ENCODE results near the gene VARS2.

Gene VARS2

GRCh38 chr6:30883685-30884520 is 30.1 kb upstream of the VARS2 start, which contains the start of gene DDR1:
TSS of gene DDR1 (plus strand) at chr6:30884519. CDS start at chr6:30888730, 4,211 bp downstream.
- DNase-seq = no peak
- in situ Hi-C loops (cut with MboI; ENCODE audit: low pct_unique_long_range_greater_than_20kb, low sequenced_read_pairs) = no loop called here

- in situ Hi-C loops (cut with MboI; ENCODE audit: low pct_unique_long_range_greater_than_20kb, low sequenced_read_pairs) = no loop called here
- no peak for DNase-seq
Observed at GRCh38 chr6:30884521-30885480, 29.2 kb upstream of the VARS2 start.

DNA sequence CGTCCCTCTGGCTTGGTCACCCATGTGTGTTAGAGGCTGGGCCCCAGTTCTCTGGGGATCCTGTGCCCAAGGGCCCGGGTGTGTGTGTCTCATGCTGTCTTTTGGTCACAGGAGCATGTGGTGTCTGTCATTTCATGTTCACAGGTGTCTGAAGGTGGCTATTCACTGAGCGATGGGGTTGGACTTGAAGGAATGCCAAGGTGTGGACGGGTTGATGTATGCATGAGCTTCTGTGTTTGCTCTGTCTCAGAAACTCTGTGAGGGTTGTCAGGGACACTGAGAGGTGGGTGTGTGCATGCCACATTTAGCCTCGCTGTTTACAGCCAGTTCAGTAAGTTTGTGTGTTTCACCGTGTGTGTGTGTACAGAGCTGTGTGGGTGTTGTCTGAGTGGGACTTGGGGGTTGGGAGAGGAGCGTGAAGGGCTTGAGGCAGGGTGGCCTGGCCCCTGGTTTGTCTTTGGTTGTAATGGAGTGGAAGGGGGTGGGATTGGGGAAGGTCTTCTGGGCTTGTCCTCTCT is 28.5 kb upstream of the VARS2 start:
- in situ Hi-C loops (cut with MboI; ENCODE audit: low pct_unique_long_range_greater_than_20kb, low sequenced_read_pairs) = no loop called here
- DNase-seq = no peak

- in situ Hi-C loops (cut with MboI; ENCODE audit: low pct_unique_long_range_greater_than_20kb, low sequenced_read_pairs) = no loop called here
- no peak for DNase-seq
Observed at GRCh38 chr6:30885999-30886896, 27.8 kb upstream of the VARS2 start.

- no peak for DNase-seq
- in situ Hi-C loops (cut with MboI; ENCODE audit: low pct_unique_long_range_greater_than_20kb, low sequenced_read_pairs) = no loop called here
Observed at GRCh38 chr6:30886897-30887255, 27.2 kb upstream of the VARS2 start.

DNA sequence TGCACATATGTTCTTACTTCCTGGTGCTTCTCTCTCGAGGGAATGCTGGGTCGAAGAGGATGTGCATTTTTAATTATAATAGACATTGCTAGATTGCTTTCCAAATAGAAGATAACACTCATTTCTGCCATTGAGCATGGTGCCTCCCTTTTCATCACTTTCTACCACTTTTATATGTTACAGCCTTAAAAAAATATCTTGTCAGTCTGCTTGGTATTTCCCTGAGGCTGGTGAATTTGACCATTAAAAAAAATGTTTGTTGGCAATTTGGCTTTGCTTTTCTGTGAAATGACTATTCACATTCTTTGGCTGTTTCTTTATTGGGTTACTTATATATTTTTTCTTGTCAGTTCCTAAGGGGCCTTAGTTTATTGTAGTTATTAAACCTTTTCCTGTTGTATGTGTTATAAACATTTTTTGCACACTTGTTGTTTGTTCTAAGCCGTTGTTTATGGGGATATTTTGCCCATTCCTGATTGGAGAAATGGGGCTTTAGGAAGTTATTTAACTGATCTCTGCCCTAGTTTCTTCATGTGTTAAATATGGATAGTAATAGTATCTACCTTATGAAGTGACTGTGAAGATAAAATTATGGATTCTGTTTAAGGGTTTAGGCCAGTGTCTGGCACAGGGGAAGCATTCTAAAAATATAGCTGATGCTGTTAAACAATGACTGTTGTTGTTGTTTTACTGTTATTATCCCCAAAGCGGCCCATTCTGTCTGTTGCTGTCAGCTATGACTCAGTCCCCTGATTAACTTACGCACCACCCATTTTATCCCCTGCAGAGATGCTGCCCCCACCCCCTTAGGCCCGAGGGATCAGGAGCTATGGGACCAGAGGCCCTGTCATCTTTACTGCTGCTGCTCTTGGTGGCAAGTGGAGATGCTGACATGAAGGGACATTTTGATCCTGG is 25.9 kb upstream of the VARS2 start:
- DNase-seq = no peak
- in situ Hi-C loops (cut with MboI; ENCODE audit: low pct_unique_long_range_greater_than_20kb, low sequenced_read_pairs) = no loop called here

DNA sequence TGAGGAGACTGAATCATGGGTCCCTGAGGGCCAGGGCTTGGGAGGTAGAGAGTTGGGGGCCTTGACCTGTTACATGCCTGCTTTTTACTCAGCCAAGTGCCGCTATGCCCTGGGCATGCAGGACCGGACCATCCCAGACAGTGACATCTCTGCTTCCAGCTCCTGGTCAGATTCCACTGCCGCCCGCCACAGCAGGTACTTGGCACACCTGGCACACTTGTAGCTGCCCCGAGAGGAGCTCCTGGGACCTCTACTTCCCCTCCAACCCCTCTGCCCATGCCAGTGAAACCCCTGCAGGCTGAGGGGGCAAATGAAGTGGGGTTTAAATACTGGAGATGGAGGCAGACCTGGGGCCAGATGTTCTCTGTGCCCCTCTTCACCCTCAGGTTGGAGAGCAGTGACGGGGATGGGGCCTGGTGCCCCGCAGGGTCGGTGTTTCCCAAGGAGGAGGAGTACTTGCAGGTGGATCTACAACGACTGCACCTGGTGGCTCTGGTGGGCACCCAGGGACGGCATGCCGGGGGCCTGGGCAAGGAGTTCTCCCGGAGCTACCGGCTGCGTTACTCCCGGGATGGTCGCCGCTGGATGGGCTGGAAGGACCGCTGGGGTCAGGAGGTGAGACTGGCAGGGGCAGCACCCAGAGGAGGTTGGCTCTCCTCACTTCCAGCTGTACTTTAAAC is 25.1 kb upstream of the VARS2 start:
- no peak for DNase-seq
- in situ Hi-C loops (cut with MboI; ENCODE audit: low pct_unique_long_range_greater_than_20kb, low sequenced_read_pairs) = no loop called here

DNA sequence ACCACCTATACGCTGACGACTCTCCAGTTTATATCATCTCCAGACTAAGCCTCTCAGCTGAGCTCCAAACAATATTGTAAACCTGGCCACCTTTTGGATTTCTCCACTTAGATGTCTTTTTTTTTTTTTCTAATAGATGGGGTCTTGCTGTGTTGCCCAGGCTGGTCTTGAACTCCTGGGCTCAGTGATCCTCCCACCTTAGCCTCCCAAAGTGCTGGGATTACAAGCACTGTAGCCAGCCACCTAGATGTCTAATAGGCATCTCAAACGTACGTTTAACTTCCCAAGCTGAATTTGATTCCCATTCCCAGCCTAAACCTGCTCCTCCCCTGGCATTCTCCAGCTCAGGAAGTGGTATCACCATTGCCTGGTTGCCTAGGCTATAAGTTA is 24.5 kb upstream of the VARS2 start:
- in situ Hi-C loops (cut with MboI; ENCODE audit: low pct_unique_long_range_greater_than_20kb, low sequenced_read_pairs) = no loop called here

GRCh38 chr6:30889921-30890645 is 24.0 kb upstream of the VARS2 start:
- in situ Hi-C loops (cut with MboI; ENCODE audit: low pct_unique_long_range_greater_than_20kb, low sequenced_read_pairs) = no loop called here
- no peak for DNase-seq

More for the DNA sequence above, 24.5 kb upstream of the VARS2 start:
- DNase-seq = no peak

DNA sequence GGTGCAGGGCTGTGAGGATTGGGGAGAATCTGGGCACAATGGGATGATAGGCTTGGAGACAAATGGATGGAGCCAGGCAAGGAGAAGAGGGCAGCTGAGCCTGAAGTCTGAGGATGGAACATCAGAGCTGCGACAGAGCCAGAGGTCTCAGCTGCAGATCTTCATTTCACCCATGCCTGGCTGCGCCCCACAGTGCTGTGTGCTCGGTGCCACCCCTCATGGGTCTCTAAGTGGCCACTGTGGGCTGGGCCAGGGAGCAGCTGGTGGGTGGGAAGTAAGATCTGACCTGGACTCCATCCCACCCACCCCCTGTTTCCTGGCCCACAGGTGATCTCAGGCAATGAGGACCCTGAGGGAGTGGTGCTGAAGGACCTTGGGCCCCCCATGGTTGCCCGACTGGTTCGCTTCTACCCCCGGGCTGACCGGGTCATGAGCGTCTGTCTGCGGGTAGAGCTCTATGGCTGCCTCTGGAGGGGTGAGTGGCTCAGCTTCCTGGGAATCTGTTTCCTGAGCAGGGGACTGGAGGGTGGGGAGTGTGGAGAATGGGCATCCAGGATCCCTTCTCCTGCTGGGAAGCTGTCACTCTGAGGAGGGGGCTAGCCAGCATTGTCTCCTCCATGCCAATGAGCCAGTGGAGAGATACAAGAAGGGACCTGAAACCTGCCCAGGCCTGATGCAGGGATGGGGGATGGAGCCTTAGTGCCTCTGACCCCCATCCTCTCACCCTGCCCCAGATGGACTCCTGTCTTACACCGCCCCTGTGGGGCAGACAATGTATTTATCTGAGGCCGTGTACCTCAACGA is 23.2 kb upstream of the VARS2 start:
- in situ Hi-C loops (cut with MboI; ENCODE audit: low pct_unique_long_range_greater_than_20kb, low sequenced_read_pairs) = no loop called here
- no peak for DNase-seq

- no peak for DNase-seq
- in situ Hi-C loops (cut with MboI; ENCODE audit: low pct_unique_long_range_greater_than_20kb, low sequenced_read_pairs) = no loop called here
Observed at GRCh38 chr6:30891450-30891723, 22.7 kb upstream of the VARS2 start.

DNA sequence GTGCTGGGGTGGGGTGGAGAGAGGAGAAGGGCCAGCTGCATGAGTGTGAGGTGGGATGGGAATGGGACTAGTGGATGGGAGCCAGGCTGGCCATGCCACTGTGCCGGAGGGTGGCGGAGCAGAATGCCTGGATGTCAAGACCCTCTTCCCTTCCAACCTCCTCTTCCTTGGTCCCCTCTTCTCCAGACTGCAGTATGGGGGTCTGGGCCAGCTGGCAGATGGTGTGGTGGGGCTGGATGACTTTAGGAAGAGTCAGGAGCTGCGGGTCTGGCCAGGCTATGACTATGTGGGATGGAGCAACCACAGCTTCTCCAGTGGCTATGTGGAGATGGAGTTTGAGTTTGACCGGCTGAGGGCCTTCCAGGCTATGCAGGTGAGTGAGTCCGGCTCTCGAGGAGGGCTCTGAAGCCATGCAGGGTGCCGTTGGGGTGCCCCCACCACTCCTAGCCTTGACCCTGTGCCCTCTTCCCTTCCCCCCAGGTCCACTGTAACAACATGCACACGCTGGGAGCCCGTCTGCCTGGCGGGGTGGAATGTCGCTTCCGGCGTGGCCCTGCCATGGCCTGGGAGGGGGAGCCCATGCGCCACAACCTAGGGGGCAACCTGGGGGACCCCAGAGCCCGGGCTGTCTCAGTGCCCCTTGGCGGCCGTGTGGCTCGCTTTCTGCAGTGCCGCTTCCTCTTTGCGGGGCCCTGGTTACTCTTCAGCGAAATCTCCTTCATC is 22.1 kb upstream of the VARS2 start:
- in situ Hi-C loops (cut with MboI; ENCODE audit: low pct_unique_long_range_greater_than_20kb, low sequenced_read_pairs) = no loop called here

GRCh38 chr6:30893001-30893591 is 20.9 kb upstream of the VARS2 start:
- no peak for DNase-seq
- in situ Hi-C loops (cut with MboI; ENCODE audit: low pct_unique_long_range_greater_than_20kb, low sequenced_read_pairs) = no loop called here

More for the DNA sequence above, 22.1 kb upstream of the VARS2 start:
- no peak for DNase-seq

DNA sequence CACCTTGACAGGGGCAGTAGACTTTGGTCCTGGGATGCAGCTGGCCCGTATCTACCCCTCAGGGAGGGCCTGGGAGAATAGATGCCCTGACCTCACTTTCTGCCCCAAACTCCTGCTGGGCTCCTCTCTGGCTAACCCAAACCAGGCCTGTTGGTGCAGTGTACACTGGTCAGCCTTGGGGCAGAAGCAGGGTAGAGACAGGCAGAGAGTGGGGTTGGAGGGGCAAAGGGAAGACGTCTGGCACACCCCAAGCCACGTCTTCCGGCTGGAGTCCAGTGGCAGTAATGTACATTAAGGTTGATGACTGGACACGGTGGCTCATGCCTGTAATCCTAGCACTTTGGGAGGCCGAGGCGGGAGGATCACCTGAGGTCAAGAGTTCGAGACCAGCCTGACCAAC is 20.4 kb upstream of the VARS2 start:
- in situ Hi-C loops (cut with MboI; ENCODE audit: low pct_unique_long_range_greater_than_20kb, low sequenced_read_pairs) = no loop called here
- no peak for DNase-seq

- in situ Hi-C loops (cut with MboI; ENCODE audit: low pct_unique_long_range_greater_than_20kb, low sequenced_read_pairs) = no loop called here
- DNase-seq = no peak
Observed at GRCh38 chr6:30894381-30894780, 19.7 kb upstream of the VARS2 start.
